Measurements from ENCODE around the gene FAM187B.

DNA sequence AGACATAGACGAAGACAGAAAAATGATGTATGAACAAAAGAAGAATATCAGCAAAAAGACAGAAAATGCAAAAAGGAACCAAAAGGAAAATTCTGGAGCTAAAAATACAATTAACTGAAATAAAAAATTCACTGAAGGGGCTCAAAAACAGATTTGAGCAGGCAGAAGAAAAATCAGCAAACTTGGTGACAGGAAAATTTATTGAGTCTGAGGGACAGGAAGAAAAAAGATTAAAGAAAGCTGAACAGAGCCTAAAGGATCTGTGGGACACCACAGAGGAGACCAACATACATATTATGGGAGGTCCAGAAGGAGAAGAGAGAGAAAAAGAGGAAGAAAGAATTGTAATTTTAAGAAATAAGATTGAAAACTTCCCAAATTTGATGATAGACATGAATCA lies 12.9 kb upstream of the FAM187B start:
- TF ChIP-seq, protein P1, sequence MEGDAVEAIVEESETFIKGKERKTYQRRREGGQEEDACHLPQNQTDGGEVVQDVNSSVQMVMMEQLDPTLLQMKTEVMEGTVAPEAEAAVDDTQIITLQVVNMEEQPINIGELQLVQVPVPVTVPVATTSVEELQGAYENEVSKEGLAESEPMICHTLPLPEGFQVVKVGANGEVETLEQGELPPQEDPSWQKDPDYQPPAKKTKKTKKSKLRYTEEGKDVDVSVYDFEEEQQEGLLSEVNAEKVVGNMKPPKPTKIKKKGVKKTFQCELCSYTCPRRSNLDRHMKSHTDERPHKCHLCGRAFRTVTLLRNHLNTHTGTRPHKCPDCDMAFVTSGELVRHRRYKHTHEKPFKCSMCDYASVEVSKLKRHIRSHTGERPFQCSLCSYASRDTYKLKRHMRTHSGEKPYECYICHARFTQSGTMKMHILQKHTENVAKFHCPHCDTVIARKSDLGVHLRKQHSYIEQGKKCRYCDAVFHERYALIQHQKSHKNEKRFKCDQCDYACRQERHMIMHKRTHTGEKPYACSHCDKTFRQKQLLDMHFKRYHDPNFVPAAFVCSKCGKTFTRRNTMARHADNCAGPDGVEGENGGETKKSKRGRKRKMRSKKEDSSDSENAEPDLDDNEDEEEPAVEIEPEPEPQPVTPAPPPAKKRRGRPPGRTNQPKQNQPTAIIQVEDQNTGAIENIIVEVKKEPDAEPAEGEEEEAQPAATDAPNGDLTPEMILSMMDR (IDR thresholded peaks at IDR 0.05): no peak
- TF ChIP-seq POLR2A (IDR thresholded peaks at IDR 0.05): no peak
- TF ChIP-seq POLR2AphosphoS5 (IDR thresholded peaks at IDR 0.05; ENCODE audit: insufficient read depth in 1 of 2, low read depth in 1 of 2): no peak
